RWPE2 (cell line): ENCODE measurements around the gene FNIP1.
"Not testable (repeated sequence)": the region's sequence is repeated elsewhere in the genome, so short reads cannot be mapped to it uniquely, and the experiment has no call there.

ENCODE experiments used
- ATAC-seq: fragments of 200-7000 bp; cut with Tn5 transposase; 3 replicates; pipeline ENCODE4 v1.9.1; 2021; ENCODE audit warnings: low read depth
- DNase-seq: peaks from one replicate; pipeline ENCODE4 v3.0.0-alpha.2; 2020; ENCODE audit warnings: low spot score
- H3K27ac ChIP-seq: fragments of 450-650 bp; 2 replicates; pipeline ENCODE4 v1.5.1; 2017; ENCODE audit warnings: mild to moderate bottlenecking; ENCODE audit not compliant: poor library complexity, severe bottlenecking
- H3K27me3 ChIP-seq: fragments of 250-450 bp; sonication (Bioruptor Pico); 2 replicates; pipeline ENCODE4 v1.5.1; 2021; ENCODE audit warnings: mild to moderate bottlenecking, moderate library complexity; ENCODE audit not compliant: insufficient read depth, poor library complexity, severe bottlenecking
- H3K36me3 ChIP-seq: fragments of 250-450 bp; sonication (Bioruptor Pico); 2 replicates; pipeline ENCODE4 v1.5.1; 2020; ENCODE audit warnings: low read depth, mild to moderate bottlenecking, moderate library complexity
- H3K4me1 ChIP-seq: fragments of 250-450 bp; sonication (Bioruptor Pico); 2 replicates; pipeline ENCODE4 v1.5.1; 2021; ENCODE audit warnings: mild to moderate bottlenecking, moderate library complexity; ENCODE audit not compliant: insufficient read depth, poor library complexity, severe bottlenecking
- H3K4me3 ChIP-seq: fragments of 250-450 bp; sonication (Bioruptor Pico); 2 replicates; pipeline ENCODE4 v1.5.1; 2021; ENCODE audit warnings: mild to moderate bottlenecking, moderate library complexity; ENCODE audit not compliant: severe bottlenecking
- H3K9me3 ChIP-seq: fragments of 250-450 bp; sonication (Bioruptor Pico); 2 replicates; pipeline ENCODE4 v1.5.1; 2021; ENCODE audit warnings: mild to moderate bottlenecking, moderate library complexity; ENCODE audit not compliant: severe bottlenecking
- CTCF ChIP-seq: fragments of 450-650 bp; IDR thresholded peaks from one replicate; pipeline ENCODE4 v1.5.1; 2017; ENCODE audit warnings: mild to moderate bottlenecking, moderate library complexity; ENCODE audit not compliant: poor library complexity, severe bottlenecking

FNIP1 gene

DNA sequence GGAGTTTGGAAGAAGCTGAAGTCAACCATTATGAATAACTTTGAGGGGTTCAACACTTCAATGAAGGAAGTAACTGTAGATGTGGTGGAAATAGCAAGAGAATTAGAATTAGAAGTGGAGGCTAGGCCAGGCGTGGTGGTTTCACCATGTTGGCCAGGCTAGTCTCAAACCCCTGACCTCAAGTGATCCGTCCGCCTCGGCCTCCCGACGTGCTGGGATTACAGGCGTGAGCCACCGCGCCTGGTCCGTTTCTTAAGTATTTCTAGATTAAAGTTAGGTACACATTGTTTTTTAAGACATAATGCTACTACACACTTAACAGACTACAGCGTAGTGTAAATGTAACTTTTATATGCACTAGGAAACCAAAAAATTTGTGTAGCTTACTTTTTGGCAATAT, 14.1 kb downstream of the FNIP1 start:
- Histone ChIP-seq H3K36me3 (no peaks in the 10 kb centered on the region), H3K4me3 (no peak overlapping the region), H3K4me1 (no peaks in the 10 kb centered on the region), H3K27ac (no peak overlapping the region), H3K9me3 (no peaks in the 10 kb centered on the region), H3K27me3 (no peaks in the 10 kb centered on the region)
- DNase-seq (no peak), ATAC-seq (no peak)
- no peak for TF ChIP-seq CTCF

- DNase-seq, H3K27ac ChIP-seq, ATAC-seq, H3K4me1 ChIP-seq, H3K36me3 ChIP-seq, H3K9me3 ChIP-seq, H3K4me3 ChIP-seq, H3K27me3 ChIP-seq: not testable (repeated sequence)
These were observed 18.7 kb downstream of the FNIP1 start for GRCh38 chr5:131778141-131778540.

GRCh38 chr5:131776450-131776849, 20.4 kb downstream of the FNIP1 start:
- Histone ChIP-seq H3K4me3 (no peak overlapping the region), H3K36me3 (no peaks in the 10 kb centered on the region; the same call in 1 of the 2 replicates), H3K27ac (no peak overlapping the region), H3K9me3 (no peaks in the 10 kb centered on the region), H3K4me1 (no peaks in the 10 kb centered on the region), H3K27me3 (no peaks in the 10 kb centered on the region)
- TF ChIP-seq CTCF = no peak
- DNase-seq (no peak), ATAC-seq (no peak)

- DNase-seq (no peak), ATAC-seq (no peak)
- Histone ChIP-seq H3K4me3 (no peak overlapping the region), H3K36me3 (no peaks in the 10 kb centered on the region; the same call in 1 of the 2 replicates), H3K27me3 (no peaks in the 10 kb centered on the region), H3K4me1 (no peaks in the 10 kb centered on the region), H3K27ac (no peak overlapping the region), H3K9me3 (no peaks in the 10 kb centered on the region)
- no peak for TF ChIP-seq CTCF
These were observed 22.0 kb downstream of the FNIP1 start for GRCh38 chr5:131774652-131775367.

- no peak for TF ChIP-seq CTCF
- no peak for DNase-seq
- H3K4me3 ChIP-seq = no peak overlapping the region
- no peaks in the 10 kb centered on the region for H3K4me1 ChIP-seq
- no peak overlapping the region for H3K27ac ChIP-seq
- no peaks in the 10 kb centered on the region for H3K9me3 ChIP-seq
- ATAC-seq = peak; percentile 36; the same call in 1 of the 3 replicates
- peaks cover 4% of the 10 kb centered on the region; the same call in 1 of the 2 replicates for H3K36me3 ChIP-seq
- H3K27me3 ChIP-seq = no peaks in the 10 kb centered on the region
These were observed 23.0 kb downstream of the FNIP1 start for GRCh38 chr5:131773805-131774204.
